Measurements from ENCODE around the gene PMPCA. TPM values are rescaled to one million over a fixed set of nuclear protein-coding genes. Genes with fewer than 3 reads are reported as not detected.

The PMPCA gene
- polyA plus RNA-seq, 5 donors = 42.6 to 55.4 (median 50.2) TPM

Other genes with a start within 250 kb of the PMPCA start
- not detected for gene LHX3, start 205.5 kb upstream of the PMPCA start, polyA plus RNA-seq (ENCODE audit: insufficient read depth in 1 of 5, insufficient read length in 5 of 5, low replicate concordance in 1 of 5)
- 10 to 100 TPM in 4 of 5 donors, 1 to 10 TPM in 1; 9.1 to 12.5 (median 11.9) TPM for gene QSOX2, start 164.8 kb upstream of the PMPCA start, polyA plus RNA-seq (ENCODE audit: insufficient read depth in 1 of 5, insufficient read length in 5 of 5, low replicate concordance in 1 of 5)
- 1 to 10 TPM in 4 of 5 donors, under 1 TPM in 1; 0.65 to 2.9 (median 1.8) TPM for gene CCDC187, start 106.6 kb upstream of the PMPCA start, polyA plus RNA-seq (ENCODE audit: insufficient read depth in 1 of 5, insufficient read length in 5 of 5, low replicate concordance in 1 of 5)
- 10 to 100 TPM; 35.9 to 84.2 (median 56.6) TPM for gene GPSM1, start 83.1 kb upstream of the PMPCA start, polyA plus RNA-seq (ENCODE audit: insufficient read depth in 1 of 5, insufficient read length in 5 of 5, low replicate concordance in 1 of 5)
- 10 to 100 TPM in 1 of 5 donors, 1 to 10 TPM in 4; 3.6 to 13.8 (median 5.8) TPM for gene DNLZ, start 46.9 kb upstream of the PMPCA start, polyA plus RNA-seq (ENCODE audit: insufficient read depth in 1 of 5, insufficient read length in 5 of 5, low replicate concordance in 1 of 5)
- gene CARD9, start 37.0 kb upstream of the PMPCA start, polyA plus RNA-seq (ENCODE audit: insufficient read depth in 1 of 5, insufficient read length in 5 of 5, low replicate concordance in 1 of 5) = 1 to 10 TPM in 3 of 5 donors, under 1 TPM in 2; 0.69 to 1.7 (median 1.0) TPM
- gene SNAPC4, start 10.5 kb upstream of the PMPCA start, polyA plus RNA-seq (ENCODE audit: insufficient read depth in 1 of 5, insufficient read length in 5 of 5, low replicate concordance in 1 of 5) = 10 to 100 TPM in 3 of 5 donors, 1 to 10 TPM in 2; 9.7 to 12.9 (median 11.6) TPM
- gene ENTR1, start within 50 bp of the PMPCA start, polyA plus RNA-seq (ENCODE audit: insufficient read depth in 1 of 5, insufficient read length in 5 of 5, low replicate concordance in 1 of 5) = 10 to 100 TPM; 46.6 to 60.8 (median 52.5) TPM
- gene INPP5E, start 29.2 kb downstream of the PMPCA start, polyA plus RNA-seq (ENCODE audit: insufficient read depth in 1 of 5, insufficient read length in 5 of 5, low replicate concordance in 1 of 5) = 10 to 100 TPM in 4 of 5 donors, 1 to 10 TPM in 1; 9.5 to 19.7 (median 14.6) TPM
- gene SEC16A, start 72.4 kb downstream of the PMPCA start, polyA plus RNA-seq (ENCODE audit: insufficient read depth in 1 of 5, insufficient read length in 5 of 5, low replicate concordance in 1 of 5) = 10 to 100 TPM; 42.9 to 65.9 (median 52.9) TPM
- gene NOTCH1, start 135.4 kb downstream of the PMPCA start, polyA plus RNA-seq (ENCODE audit: insufficient read depth in 1 of 5, insufficient read length in 5 of 5, low replicate concordance in 1 of 5) = 10 to 100 TPM; 15.9 to 37.5 (median 27.1) TPM

All from right lung (tissue), 5 donors.